Measurements from ENCODE around the gene ANAPC16. TPM values are rescaled to one million over a fixed set of nuclear protein-coding genes. Genes with fewer than 3 reads are reported as not detected.
"Not testable (repeated sequence)": the region's sequence is repeated elsewhere in the genome, so short reads cannot be mapped to it uniquely, and the experiment has no call there.

ANAPC16 gene
- total RNA-seq, 4 donors from 2014 or later = 52.2 to 97.6 (median 76.3) TPM

DNA sequence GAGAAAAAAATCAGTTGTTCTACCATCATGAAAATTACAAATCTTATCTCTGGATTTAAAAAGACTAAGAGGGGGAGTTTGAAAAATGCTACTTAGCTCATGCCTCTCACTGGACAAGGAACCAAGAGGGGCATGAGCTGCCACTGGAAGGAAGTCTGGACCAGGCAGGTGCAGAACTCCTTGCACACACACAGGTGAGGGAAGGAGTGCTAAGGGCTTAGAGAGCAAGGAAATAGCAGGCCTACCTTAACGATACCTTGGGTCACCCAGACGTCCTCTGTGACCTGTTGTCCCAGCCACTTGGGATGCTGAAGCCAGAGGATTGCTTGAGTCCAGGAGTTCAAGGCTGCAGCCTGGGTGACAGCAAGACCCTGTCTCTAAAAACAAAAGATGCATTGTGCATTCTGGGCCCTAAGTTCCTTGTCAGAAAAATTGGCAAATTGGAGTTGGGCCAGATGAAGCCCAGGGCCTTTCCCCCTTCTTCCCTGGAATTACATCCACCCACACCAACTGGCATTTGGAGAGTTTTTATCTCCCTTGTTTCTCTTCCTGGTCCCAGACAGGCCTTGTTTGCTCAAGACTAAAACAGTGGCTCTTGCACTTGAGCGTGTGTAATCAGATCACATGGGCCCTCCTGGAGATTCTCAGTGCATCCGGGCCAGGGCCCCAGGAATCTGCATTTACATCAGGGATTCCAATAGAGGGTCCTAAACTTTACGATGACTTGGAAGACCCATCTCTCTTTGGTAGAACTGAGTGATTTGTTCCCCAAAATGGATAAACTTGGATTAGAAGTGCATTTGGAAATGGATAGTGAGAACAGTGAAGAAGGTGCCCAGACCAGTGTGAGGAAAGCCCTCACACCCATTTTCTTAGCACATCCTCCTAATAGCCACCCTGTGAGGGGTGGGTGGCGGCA lies 60.9 kb downstream of the ANAPC16 start:
- ATAC-seq (ENCODE audit: low FRiP score) (no peak), DNase-seq (ENCODE audit: low spot score) (no peak)
- TF ChIP-seq, protein P1, sequence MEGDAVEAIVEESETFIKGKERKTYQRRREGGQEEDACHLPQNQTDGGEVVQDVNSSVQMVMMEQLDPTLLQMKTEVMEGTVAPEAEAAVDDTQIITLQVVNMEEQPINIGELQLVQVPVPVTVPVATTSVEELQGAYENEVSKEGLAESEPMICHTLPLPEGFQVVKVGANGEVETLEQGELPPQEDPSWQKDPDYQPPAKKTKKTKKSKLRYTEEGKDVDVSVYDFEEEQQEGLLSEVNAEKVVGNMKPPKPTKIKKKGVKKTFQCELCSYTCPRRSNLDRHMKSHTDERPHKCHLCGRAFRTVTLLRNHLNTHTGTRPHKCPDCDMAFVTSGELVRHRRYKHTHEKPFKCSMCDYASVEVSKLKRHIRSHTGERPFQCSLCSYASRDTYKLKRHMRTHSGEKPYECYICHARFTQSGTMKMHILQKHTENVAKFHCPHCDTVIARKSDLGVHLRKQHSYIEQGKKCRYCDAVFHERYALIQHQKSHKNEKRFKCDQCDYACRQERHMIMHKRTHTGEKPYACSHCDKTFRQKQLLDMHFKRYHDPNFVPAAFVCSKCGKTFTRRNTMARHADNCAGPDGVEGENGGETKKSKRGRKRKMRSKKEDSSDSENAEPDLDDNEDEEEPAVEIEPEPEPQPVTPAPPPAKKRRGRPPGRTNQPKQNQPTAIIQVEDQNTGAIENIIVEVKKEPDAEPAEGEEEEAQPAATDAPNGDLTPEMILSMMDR (IDR thresholded peaks at IDR 0.05) = no peak

DNA sequence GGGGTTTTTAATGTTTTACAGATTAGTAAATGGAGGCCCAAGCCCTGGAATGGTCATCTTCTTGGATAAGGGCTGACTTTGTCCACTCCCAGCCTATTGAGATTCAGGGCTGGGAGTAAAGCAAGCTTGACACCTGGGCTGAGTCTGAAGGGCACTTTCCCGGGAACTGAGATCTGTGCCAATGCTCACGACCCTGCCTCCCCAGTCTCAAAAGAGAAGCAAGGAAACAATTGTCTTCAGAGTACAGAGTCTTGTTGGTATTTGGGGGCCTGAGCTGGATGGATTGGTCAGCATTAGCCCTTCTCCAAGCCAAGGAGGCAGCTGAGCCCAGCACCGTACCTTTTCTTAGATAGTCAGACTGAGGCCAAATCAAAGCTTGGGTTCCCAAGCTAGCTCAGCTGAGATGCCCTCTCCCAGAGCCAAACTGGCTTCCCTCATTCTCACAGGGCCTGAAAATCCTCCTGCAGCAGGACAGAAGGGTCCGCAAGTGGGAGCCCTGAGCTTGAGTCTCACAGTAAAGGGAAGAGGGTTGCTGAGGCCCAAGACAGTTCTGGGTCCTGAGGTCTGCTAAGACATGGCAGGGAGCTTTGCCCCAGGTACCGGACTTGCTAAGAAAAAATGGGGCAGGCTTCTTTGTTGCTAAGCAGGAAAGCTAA lies 61.7 kb downstream of the ANAPC16 start:
- ATAC-seq (ENCODE audit: low FRiP score) = no peak
- TF ChIP-seq, protein P1 (IDR thresholded peaks at IDR 0.05) = no peak
- DNase-seq (ENCODE audit: low spot score) = no peak

DNA sequence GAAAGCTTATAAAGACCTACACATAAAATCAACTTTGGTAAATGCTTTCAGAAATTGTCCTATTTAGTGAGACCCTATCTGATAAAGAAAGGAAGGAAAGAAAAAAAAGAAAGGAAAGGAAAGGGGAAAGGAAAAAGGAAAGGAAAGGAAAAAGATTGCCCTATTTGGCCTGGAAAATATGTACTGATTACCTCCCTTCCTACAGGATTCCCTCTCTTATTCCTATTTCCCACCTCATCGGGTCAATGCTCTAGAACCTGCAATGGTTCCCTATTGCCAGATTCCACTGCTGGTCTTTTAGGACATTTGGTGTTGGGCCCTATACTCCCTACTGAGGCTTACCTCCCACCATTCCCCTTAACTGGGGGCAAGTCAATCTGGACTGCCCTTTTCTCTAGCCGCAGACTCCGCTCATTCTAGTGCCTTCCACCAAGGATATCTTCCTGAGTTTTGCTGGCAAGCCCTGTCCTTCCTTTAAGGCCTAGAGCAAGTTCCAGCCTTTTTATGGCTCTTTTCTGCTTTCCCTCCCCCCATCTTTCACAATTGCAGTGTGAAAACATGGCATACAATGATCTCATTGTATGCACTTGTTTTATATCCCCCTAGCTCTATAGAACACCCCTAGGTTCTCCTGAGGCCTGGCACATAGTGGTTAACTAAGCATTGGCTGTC lies 62.3 kb downstream of the ANAPC16 start:
- TF ChIP-seq, protein P1 (IDR thresholded peaks at IDR 0.05) = no peak
- ATAC-seq (ENCODE audit: low FRiP score) (no peak), DNase-seq (ENCODE audit: low spot score) (no peak)

DNA sequence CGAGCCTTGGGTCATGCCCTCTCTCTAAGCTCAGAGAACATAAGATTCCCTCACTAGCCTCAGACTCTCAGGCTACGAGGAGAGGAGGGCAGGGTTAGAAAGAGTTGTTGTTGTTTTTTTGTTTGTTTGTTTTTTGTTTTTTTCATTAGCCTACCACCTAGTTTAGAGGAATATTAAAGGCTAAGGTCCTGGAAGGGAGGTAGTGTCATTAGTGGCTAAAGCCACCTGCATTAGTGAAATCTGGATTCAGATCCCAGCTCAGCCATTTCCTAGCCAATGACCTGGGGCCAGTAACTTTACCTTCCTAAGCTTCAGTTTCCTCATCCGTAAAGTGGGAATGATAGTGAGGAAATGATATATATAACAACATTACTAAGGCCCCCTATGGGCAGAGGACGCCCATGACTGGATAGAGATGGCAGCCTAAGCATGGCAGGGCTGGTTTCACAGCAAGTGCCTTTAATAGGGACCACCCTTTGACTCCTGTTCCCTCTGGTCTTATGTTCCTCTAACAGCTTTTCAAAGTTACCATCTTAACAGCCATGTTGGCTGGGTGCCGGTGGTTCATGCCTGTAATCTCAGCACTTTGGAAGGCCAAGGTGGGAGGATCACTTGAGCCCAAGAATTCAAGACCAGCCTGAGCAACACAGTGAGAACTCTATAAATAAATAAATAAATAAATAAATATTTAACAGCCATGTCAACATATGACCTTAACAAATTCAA lies 63.0 kb downstream of the ANAPC16 start:
- TF ChIP-seq, protein P1 (IDR thresholded peaks at IDR 0.05) = no peak
- ATAC-seq (ENCODE audit: low FRiP score) = no peak
- no peak for DNase-seq (ENCODE audit: low spot score)

DNA sequence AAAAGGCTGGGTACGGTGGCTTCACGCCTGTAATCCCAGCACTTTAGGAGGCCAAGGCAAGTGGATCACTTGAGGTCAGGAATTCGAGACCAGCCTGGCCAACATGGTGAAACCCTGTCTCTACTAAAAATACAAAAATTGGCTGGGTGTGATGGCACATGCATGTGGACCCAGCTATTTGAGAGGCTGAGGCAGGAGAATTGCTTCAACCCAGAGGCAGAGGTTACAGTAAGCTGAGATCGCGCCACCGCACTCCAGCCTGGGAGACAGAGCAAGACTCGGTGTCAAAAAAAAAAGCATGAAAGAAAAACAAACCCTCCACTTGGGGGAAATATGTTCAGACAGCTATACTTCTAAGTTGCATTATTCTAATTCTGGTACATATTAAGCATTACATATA lies 63.8 kb downstream of the ANAPC16 start:
- DNase-seq (ENCODE audit: low spot score); ATAC-seq (ENCODE audit: low FRiP score): not testable (repeated sequence)

DNA sequence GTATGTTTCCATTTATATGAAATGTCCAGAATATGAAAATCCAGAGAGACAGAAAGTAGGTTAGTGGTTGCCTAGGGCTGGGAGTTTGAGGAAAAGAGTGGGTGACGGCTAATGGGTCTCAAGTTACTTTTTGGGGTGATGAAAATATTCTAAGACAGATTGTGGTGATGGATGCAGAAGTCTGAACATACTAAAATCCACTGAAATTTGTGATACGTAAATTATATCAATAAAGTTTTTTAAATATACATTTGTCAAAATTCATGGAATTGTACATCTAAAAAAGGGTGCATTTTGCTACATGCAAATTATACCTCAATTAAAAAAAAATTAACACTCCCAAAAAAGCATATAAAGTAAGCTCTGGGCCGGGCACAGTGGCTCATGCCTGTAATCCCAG lies 67.3 kb downstream of the ANAPC16 start:
- ATAC-seq (ENCODE audit: low FRiP score) (no peak), DNase-seq (ENCODE audit: low spot score) (no peak)
- TF ChIP-seq, protein P1 (IDR thresholded peaks at IDR 0.05) = no peak

Small RNAs within 50 kb of the gene (small RNA-seq; reads per million reads assigned to genes)
- gene RF00019 (not detected), gene RF00340 (not detected)

Other genes starting within 250 kb of the ANAPC16 start
- gene SPOCK2, start 127.5 kb upstream of the ANAPC16 start, total RNA-seq = 10 to 100 TPM in 2 of 4 donors, 1 to 10 TPM in 2; 8.3 to 24.6 (median 16.2) TPM
- 10 to 100 TPM; 21.3 to 34.5 (median 26.3) TPM for gene ASCC1, start 264 bp downstream of the ANAPC16 start, total RNA-seq
- gene DDIT4, start 57.9 kb downstream of the ANAPC16 start, total RNA-seq = 100 to 1,000 TPM in 3 of 4 donors, 10 to 100 TPM in 1; 56.2 to 527 (median 185) TPM
- gene DNAJB12, start 138.9 kb downstream of the ANAPC16 start, total RNA-seq = 10 to 100 TPM; 35.0 to 41.1 (median 36.5) TPM